Activated T-cell treated with anti-CD3 and anti-CD28 coated beads for 1 hour (primary cell): ENCODE results near the gene CCDC24.

ENCODE experiments used
- DNase-seq: peaks from one replicate; pipeline ENCODE4 v3.0.0-alpha.2; 2020; ENCODE audit warnings: low read depth

CCDC24 gene

GRCh38 chr1:43991476-43992231 is at the start of gene CCDC24:
Gene CCDC24, plus strand, starts transcription at chr1:43991599. Its CDS starts 280 bp downstream, at chr1:43991879.
- peak; percentile 65 for DNase-seq

GRCh38 chr1:43942411-43942810 is 49.0 kb upstream of the CCDC24 start:
- no peak for DNase-seq

GRCh38 chr1:43944860-43945259 is 46.5 kb upstream of the CCDC24 start:
- DNase-seq, result no peak

- DNase-seq, result no peak
Observed at GRCh38 chr1:43945674-43946235, 45.6 kb upstream of the CCDC24 start.

GRCh38 chr1:43946236-43947060 is 45.0 kb upstream of the CCDC24 start, which contains the start of gene IPO13:
Gene IPO13, plus strand, starts transcription at chr1:43946950. Its CDS starts 651 bp downstream, at chr1:43947601.
- DNase-seq, result peak; percentile 90

GRCh38 chr1:43947061-43947873 is 44.1 kb upstream of the CCDC24 start:
- DNase-seq, result no peak

- DNase-seq, result no peak
Observed at GRCh38 chr1:43947874-43948437, 43.4 kb upstream of the CCDC24 start.

- no peak for DNase-seq
Observed at GRCh38 chr1:43949678-43950077, 41.7 kb upstream of the CCDC24 start.

GRCh38 chr1:43951021-43951985 is 40.1 kb upstream of the CCDC24 start:
- DNase-seq, result no peak

- no peak for DNase-seq
Observed at GRCh38 chr1:43952731-43953346, 38.6 kb upstream of the CCDC24 start.

GRCh38 chr1:43953361-43953760 is 38.0 kb upstream of the CCDC24 start:
- DNase-seq, result no peak

- no peak for DNase-seq
Observed at GRCh38 chr1:43954036-43954435, 37.4 kb upstream of the CCDC24 start.

- no peak for DNase-seq
Observed at GRCh38 chr1:43956234-43956633, 35.2 kb upstream of the CCDC24 start.

- DNase-seq, result no peak
Observed at GRCh38 chr1:43957407-43958040, 33.9 kb upstream of the CCDC24 start.

- DNase-seq, result no peak
Observed at GRCh38 chr1:43958351-43959255, 32.8 kb upstream of the CCDC24 start.

- DNase-seq, result no peak
Observed at GRCh38 chr1:43960798-43961197, 30.6 kb upstream of the CCDC24 start.

GRCh38 chr1:43961692-43962091 is 29.7 kb upstream of the CCDC24 start:
- DNase-seq, result no peak

GRCh38 chr1:43962324-43962723 is 29.1 kb upstream of the CCDC24 start:
- no peak for DNase-seq
